HG03558 (cell line): ENCODE measurements around the gene PRDM13.
"Not testable (repeated sequence)": the region's sequence is repeated elsewhere in the genome, so short reads cannot be mapped to it uniquely, and the experiment has no call there.

Experiments
- ATAC-seq: cut with Tn5 transposase; IDR thresholded peaks from one replicate; pipeline ENCODE4 v1.9.1; 2021; ENCODE audit warnings: moderate number of reproducible peaks; ENCODE audit not compliant: unreplicated experiment; ENCODE audit errors: extremely low read depth

Gene PRDM13

GRCh38 chr6:99618649-99619408, 12.2 kb downstream of the PRDM13 start:
- ATAC-seq: no peak

GRCh38 chr6:99619409-99619762, 12.8 kb downstream of the PRDM13 start:
- no peak for ATAC-seq

- ATAC-seq: not testable (repeated sequence)
Observed at GRCh38 chr6:99622044-99622443, 15.4 kb downstream of the PRDM13 start.

DNA sequence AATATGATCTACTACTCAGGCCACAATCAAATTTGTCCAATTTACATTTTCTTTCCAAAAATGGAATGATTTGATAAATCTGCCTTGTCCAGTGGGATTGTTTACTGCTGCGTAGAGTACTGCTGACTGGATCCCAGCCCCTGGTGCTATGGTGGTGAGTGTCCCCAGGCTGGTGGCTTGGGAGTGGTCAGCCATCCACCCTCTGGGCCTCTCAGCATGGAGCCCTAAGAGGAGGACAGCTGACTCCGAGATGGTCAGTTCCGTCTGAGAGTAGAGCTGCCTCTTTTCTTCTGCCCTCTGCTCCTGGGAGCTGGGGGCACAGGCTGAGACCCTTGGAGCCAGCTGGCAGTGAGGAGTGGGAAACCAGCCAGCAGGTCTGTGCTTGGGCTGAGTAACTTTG, 22.7 kb downstream of the PRDM13 start:
- no peak for ATAC-seq

DNA sequence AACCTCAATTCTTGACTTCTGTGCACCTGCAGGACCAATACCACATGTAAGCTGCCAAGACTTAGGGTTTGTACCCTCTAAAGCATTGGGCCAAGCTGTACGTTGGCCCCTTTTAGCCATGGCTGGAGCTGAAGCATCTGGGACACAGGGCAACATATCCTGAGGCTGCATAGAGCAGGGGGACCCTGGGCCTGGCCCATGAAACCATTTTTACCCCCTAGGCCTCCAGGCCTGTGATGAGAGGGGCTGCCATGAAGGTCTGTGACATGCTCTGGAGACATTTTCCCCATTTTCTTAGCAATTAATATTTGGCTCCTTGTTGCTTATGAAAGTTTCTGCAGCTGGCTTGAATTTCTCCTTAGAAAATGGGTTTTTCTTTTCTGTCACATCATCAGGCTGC, 31.0 kb downstream of the PRDM13 start:
- no peak for ATAC-seq

- ATAC-seq: not testable (repeated sequence)
Observed at GRCh38 chr6:99638358-99638757, 31.7 kb downstream of the PRDM13 start.

DNA sequence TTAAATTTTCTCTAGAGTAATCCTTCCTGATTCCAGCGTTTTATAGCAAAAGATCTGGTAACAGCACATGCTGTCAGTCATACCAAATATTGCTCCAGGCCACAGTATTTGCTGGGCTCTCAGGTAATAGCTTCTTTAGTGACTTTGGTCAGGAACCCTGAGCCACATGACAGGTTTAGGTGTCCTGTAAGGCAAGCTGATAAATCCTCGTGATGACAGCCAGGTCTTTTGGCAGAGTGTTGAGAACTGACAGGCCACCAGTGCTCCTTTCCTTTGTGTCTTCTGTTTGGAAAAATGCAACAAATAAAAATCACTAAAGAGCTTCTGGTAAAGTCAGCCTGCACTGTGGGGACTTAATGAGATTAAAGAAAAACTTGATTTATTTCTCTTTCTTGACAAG, 34.6 kb downstream of the PRDM13 start:
- no peak for ATAC-seq

- ATAC-seq: no peak
Observed at GRCh38 chr6:99645986-99646385, 39.4 kb downstream of the PRDM13 start.

DNA sequence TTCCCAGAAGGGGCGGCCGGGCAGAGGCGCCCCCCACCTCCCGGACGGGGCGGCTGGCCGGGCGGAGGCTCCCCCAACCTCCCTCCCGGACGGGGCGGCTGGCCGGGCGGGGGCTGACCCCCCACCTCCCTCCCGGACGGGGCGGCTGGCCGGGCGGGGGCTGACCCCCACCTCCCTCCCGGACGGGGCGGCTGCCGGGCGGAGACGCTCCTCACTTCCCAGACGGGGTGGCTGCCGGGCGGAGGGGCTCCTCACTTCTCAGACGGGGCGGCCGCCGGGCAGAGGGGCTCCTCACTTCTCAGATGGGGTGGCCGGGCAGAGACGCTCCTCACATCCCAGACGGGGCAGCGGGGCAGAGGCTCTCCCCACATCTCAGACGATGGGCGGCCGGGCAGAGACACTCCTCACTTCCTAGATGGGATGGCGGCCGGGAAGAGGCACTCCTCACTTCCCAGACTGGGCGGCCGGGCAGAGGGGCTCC, 43.5 kb downstream of the PRDM13 start:
- not testable (repeated sequence) for ATAC-seq

DNA sequence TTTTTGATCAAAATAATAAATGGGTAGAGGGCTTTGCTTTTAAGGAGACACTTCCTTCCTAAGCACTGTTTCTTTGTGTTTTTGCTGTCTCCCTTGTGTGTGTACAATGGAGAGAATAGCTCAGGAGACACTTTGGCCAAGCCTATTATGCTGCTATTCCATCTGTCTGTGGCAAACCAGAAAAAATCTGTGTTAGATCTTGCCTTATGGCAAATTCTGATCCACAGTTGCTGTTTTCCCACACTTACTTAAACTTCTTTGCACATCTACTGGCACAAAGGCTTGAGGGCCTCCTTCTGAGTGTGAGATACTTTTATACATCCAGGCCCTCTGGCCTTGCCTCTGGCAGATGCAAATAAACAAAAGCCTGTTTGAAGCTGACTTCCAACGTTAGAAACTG, 53.6 kb downstream of the PRDM13 start:
- no peak for ATAC-seq

DNA sequence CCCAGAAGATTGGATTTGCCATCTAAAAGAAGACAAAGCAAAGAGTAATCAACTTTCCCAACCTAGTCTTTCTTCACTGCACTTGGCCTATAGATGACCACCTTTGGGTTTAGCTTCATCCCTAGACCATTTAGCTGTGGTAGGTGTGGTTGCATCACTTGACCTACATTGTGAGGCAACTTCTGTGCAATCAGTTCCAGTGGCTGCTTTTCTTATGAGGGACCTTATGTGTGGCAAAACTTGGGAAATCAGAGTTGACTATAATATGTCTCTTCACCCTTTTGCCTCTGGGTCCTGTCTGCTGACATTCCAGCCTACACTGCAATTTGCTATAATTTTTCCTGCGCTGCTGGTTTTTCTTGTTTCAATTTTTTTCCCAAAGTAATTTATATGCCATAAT, 55.2 kb downstream of the PRDM13 start:
- no peak for ATAC-seq

GRCh38 chr6:99662616-99663015, 56.0 kb downstream of the PRDM13 start:
- no peak for ATAC-seq
